Measurements from ENCODE around the gene HORMAD1. TPM values are rescaled to one million over a fixed set of nuclear protein-coding genes. Genes with fewer than 3 reads are reported as not detected.
"Not testable (repeated sequence)": the region's sequence is repeated elsewhere in the genome, so short reads cannot be mapped to it uniquely, and the experiment has no call there.

The HORMAD1 gene
- total RNA-seq, 1 donor = 0.36 TPM

DNA sequence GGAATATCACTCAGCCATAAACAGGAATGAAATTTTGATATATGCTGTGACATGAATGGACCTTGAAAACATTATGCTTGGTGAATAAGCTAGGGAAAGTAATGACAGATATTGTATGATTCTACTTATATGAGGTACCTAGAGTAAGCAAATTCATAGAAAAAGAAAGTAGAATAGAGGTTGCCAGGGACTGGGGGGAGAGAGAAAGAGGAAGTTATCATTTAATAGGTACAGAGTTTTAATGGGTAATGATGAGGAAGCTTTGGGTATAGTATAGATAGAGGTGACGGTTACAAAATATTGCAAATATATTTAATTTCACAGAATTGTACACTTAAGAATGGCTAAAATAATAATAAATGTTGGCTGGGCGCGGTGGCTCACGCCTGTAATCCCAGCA, 60.1 kb downstream of the HORMAD1 start:
- Histone ChIP-seq H3K9me3 (ENCODE audit: low read depth, low read length) (no peaks in the 10 kb centered on the region), H2AFZ (ENCODE audit: low read length) (no peak overlapping the region), H3K27me3 (ENCODE audit: insufficient read depth, low read length) (no peaks in the 10 kb centered on the region), H3K4me3 (ENCODE audit: insufficient read depth, low read length) (no peak overlapping the region), H3K4me1 (ENCODE audit: insufficient read depth, low read length) (no peaks in the 10 kb centered on the region), H3K4me2 (ENCODE audit: insufficient read depth, low read length) (no peak overlapping the region), H4K20me1 (ENCODE audit: insufficient read depth, low read length) (no peaks in the 10 kb centered on the region), H3K27ac (ENCODE audit: low read depth, low read length) (no peak overlapping the region), H3K36me3 (ENCODE audit: insufficient read depth, low read length) (peaks cover 6% of the 10 kb centered on the region), H3K79me2 (ENCODE audit: insufficient read depth, low read length) (no peaks in the 10 kb centered on the region)
- no peak for DNase-seq (ENCODE audit: insufficient read length, low spot score, missing footprints)
- TF ChIP-seq, protein P1, sequence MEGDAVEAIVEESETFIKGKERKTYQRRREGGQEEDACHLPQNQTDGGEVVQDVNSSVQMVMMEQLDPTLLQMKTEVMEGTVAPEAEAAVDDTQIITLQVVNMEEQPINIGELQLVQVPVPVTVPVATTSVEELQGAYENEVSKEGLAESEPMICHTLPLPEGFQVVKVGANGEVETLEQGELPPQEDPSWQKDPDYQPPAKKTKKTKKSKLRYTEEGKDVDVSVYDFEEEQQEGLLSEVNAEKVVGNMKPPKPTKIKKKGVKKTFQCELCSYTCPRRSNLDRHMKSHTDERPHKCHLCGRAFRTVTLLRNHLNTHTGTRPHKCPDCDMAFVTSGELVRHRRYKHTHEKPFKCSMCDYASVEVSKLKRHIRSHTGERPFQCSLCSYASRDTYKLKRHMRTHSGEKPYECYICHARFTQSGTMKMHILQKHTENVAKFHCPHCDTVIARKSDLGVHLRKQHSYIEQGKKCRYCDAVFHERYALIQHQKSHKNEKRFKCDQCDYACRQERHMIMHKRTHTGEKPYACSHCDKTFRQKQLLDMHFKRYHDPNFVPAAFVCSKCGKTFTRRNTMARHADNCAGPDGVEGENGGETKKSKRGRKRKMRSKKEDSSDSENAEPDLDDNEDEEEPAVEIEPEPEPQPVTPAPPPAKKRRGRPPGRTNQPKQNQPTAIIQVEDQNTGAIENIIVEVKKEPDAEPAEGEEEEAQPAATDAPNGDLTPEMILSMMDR (IDR thresholded peaks at IDR 0.05; ENCODE audit: extremely low read depth, low read depth, low read length) = no peak

DNA sequence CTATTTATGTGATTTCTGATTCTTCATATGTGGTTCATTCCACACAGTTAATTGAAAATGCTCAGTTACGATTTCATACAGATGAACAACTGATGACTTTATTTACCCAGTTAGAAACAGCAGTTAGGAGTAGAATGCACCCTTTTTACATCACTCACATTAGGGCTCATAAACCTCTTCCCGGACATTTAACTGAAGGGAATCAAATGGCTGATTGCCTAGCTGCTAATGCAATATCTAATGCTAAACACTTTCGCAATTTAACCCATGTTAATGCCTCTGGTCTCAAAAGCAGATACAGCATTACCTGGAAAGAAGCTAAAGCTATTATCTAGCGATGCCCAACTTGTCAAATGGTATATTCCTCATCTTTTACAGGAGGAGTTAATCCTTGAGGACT, 63.6 kb downstream of the HORMAD1 start:
- not testable (repeated sequence) for H3K9me3 ChIP-seq (ENCODE audit: low read depth, low read length); H3K4me3 ChIP-seq (ENCODE audit: insufficient read depth, low read length); H3K79me2 ChIP-seq (ENCODE audit: insufficient read depth, low read length); H3K36me3 ChIP-seq (ENCODE audit: insufficient read depth, low read length); H3K27ac ChIP-seq (ENCODE audit: low read depth, low read length); H4K20me1 ChIP-seq (ENCODE audit: insufficient read depth, low read length); H3K4me2 ChIP-seq (ENCODE audit: insufficient read depth, low read length); H3K4me1 ChIP-seq (ENCODE audit: insufficient read depth, low read length); DNase-seq (ENCODE audit: insufficient read length, low spot score, missing footprints); H2AFZ ChIP-seq (ENCODE audit: low read length); H3K27me3 ChIP-seq (ENCODE audit: insufficient read depth, low read length)

DNA sequence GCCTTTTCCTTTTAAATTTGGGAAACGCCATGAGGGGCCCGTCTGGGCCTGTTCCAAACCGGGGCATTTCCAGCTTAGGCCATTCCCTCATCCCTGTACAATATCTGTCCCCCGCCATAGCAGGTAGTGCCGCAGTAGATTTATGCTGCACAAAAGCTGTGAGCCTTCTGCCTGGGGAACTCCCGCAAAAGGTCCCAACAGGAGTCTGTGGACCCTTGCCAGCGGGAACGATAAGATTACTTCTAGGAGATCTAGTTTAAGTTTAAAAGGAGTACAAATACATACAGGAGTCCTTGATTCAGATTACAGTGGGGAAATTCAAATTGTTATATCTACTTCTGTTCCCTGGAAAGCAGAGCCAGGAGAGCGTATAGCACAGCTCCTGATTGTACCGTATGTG, 66.1 kb downstream of the HORMAD1 start:
- not testable (repeated sequence) for H3K27me3 ChIP-seq (ENCODE audit: insufficient read depth, low read length); H3K4me3 ChIP-seq (ENCODE audit: insufficient read depth, low read length); H3K9me3 ChIP-seq (ENCODE audit: low read depth, low read length); H2AFZ ChIP-seq (ENCODE audit: low read length); H3K36me3 ChIP-seq (ENCODE audit: insufficient read depth, low read length); DNase-seq (ENCODE audit: insufficient read length, low spot score, missing footprints); H3K4me1 ChIP-seq (ENCODE audit: insufficient read depth, low read length); H3K4me2 ChIP-seq (ENCODE audit: insufficient read depth, low read length); H3K27ac ChIP-seq (ENCODE audit: low read depth, low read length); H3K79me2 ChIP-seq (ENCODE audit: insufficient read depth, low read length); H4K20me1 ChIP-seq (ENCODE audit: insufficient read depth, low read length)

DNA sequence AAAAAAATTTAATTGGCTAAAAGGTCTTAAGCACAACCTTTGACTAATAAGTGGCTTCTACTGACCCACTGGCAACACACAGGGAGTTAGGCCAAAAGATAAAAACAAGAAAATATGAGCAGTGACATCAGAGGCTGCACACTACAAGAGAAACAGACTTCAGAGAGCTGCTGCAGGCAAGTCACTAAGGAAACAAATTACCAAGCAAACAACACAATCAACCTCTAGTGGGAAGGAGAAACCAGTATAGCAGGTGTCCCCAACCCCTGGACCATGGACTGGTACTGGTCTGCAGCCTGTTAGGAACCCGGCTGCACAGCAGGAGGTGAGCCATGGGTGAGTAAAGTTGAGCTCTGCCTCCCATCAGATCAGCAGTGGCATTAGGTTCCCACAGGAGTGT, 70.5 kb downstream of the HORMAD1 start:
- DNase-seq (ENCODE audit: insufficient read length, low spot score, missing footprints) = no peak
- Histone ChIP-seq H2AFZ (ENCODE audit: low read length) (no peak overlapping the region), H3K4me2 (ENCODE audit: insufficient read depth, low read length) (no peak overlapping the region), H3K36me3 (ENCODE audit: insufficient read depth, low read length) (peaks cover 18% of the 10 kb centered on the region), H3K27ac (ENCODE audit: low read depth, low read length) (no peak overlapping the region), H3K9me3 (ENCODE audit: low read depth, low read length) (no peaks in the 10 kb centered on the region), H3K4me1 (ENCODE audit: insufficient read depth, low read length) (no peaks in the 10 kb centered on the region), H4K20me1 (ENCODE audit: insufficient read depth, low read length) (peaks cover 4% of the 10 kb centered on the region), H3K27me3 (ENCODE audit: insufficient read depth, low read length) (no peaks in the 10 kb centered on the region), H3K4me3 (ENCODE audit: insufficient read depth, low read length) (no peak overlapping the region), H3K79me2 (ENCODE audit: insufficient read depth, low read length) (no peaks in the 10 kb centered on the region)
- TF ChIP-seq, protein P1 (IDR thresholded peaks at IDR 0.05; ENCODE audit: extremely low read depth, low read depth, low read length) = no peak

DNA sequence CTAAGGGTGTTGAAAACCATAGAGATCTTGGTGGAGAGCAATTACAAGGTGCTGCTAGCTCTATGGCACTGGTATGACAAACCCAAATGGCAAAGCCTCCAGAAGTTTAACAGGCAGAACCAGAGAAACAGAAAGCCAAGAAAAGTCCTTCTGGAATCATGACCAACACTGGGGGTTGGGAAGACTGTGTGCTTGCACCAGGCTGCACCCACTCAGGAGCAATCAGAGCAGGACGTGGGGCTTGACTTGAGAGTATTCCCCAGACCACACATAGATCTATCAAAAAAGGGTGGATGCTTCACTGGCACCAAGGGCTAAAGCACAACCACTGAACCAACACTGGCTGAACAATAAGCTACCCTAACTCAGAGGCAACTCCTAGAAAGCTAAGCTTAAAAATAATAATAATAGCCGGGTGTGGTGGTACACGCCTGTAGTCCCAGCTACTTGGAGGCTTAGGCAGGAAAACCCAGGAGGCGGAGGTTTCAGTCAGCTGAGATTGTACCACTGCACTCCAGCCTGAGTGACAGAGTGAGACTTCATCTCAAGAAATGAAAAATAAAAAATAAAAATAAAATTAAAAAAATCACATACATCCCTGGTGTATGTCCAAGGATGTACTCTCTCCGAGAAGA, 71.1 kb downstream of the HORMAD1 start:
- TF ChIP-seq, protein P1 (IDR thresholded peaks at IDR 0.05; ENCODE audit: extremely low read depth, low read depth, low read length) = no peak
- Histone ChIP-seq H3K4me1 (ENCODE audit: insufficient read depth, low read length) (no peaks in the 10 kb centered on the region), H3K4me2 (ENCODE audit: insufficient read depth, low read length) (no peak overlapping the region), H3K9me3 (ENCODE audit: low read depth, low read length) (no peaks in the 10 kb centered on the region), H3K36me3 (ENCODE audit: insufficient read depth, low read length) (peaks cover 18% of the 10 kb centered on the region), H4K20me1 (ENCODE audit: insufficient read depth, low read length) (peaks cover 4% of the 10 kb centered on the region), H3K79me2 (ENCODE audit: insufficient read depth, low read length) (no peaks in the 10 kb centered on the region), H3K4me3 (ENCODE audit: insufficient read depth, low read length) (no peak overlapping the region), H3K27me3 (ENCODE audit: insufficient read depth, low read length) (no peaks in the 10 kb centered on the region), H3K27ac (ENCODE audit: low read depth, low read length) (no peak overlapping the region), H2AFZ (ENCODE audit: low read length) (no peak overlapping the region)
- no peak for DNase-seq (ENCODE audit: insufficient read length, low spot score, missing footprints)
